ENCODE measurements around the gene NTPCR. TPM values are rescaled to one million over a fixed set of nuclear protein-coding genes. Genes with fewer than 3 reads are reported as not detected.
A peak's percentile ranks its signal among the peaks of the same experiment; 100 is the strongest.
"Not testable (repeated sequence)": the region's sequence is repeated elsewhere in the genome, so short reads cannot be mapped to it uniquely, and the experiment has no call there.

The NTPCR gene
- total RNA-seq, 4 donors from 2014 or later = 24.6 to 37.1 (median 28.4) TPM

- no peaks in the 10 kb centered on the region for H3K4me1 ChIP-seq
- no peak for ATAC-seq
- no peak overlapping the region for H3K4me3 ChIP-seq
- no peak for TF ChIP-seq POLR2AphosphoS5 (IDR thresholded peaks at IDR 0.05)
- TF ChIP-seq EP300 (IDR thresholded peaks at IDR 0.05) = no peak
- no peak for TF ChIP-seq POLR2A (IDR thresholded peaks at IDR 0.05)
- no peak for TF ChIP-seq CTCF (IDR thresholded peaks at IDR 0.05)
- no peaks in the 10 kb centered on the region for H3K36me3 ChIP-seq
- WGBS, 2 donors (ENCODE audit: low coverage in 1 of 2) = 69 to 100% methylated on average over 2 to 4 of the region's 4 CpGs
- no peaks in the 10 kb centered on the region for H3K27me3 ChIP-seq
- no peak overlapping the region for H3K27ac ChIP-seq
- no peaks in the 10 kb centered on the region for H3K9me3 ChIP-seq
These were observed 40.7 kb upstream of the NTPCR start for GRCh38 chr1:232909752-232910151.

GRCh38 chr1:232911027-232911599 is 39.3 kb upstream of the NTPCR start:
- no peak for TF ChIP-seq EP300 (IDR thresholded peaks at IDR 0.05)
- TF ChIP-seq CTCF (IDR thresholded peaks at IDR 0.05) = no peak
- no peak for TF ChIP-seq POLR2AphosphoS5 (IDR thresholded peaks at IDR 0.05)
- no peak for TF ChIP-seq POLR2A (IDR thresholded peaks at IDR 0.05)
- Histone ChIP-seq H3K4me1 (no peaks in the 10 kb centered on the region), H3K27ac (no peak overlapping the region), H3K36me3 (no peaks in the 10 kb centered on the region), H3K4me3 (no peak overlapping the region), H3K9me3 (no peaks in the 10 kb centered on the region), H3K27me3 (no peaks in the 10 kb centered on the region)
- WGBS, 2 donors (ENCODE audit: low coverage in 1 of 2) = 80 to 88% methylated on average over 3 to 5 of the region's 5 CpGs
- ATAC-seq = no peak

GRCh38 chr1:232912845-232913580 is 37.4 kb upstream of the NTPCR start:
- no peaks in the 10 kb centered on the region for H3K27me3 ChIP-seq
- 83% methylated on average over 3 of the region's 3 CpGs; no CpG with 5 or more reads in 1 of the 2 donors for WGBS, 2 donors (ENCODE audit: low coverage in 1 of 2)
- no peaks in the 10 kb centered on the region for H3K36me3 ChIP-seq
- ATAC-seq = peak; percentile 41
- no peak overlapping the region for H3K4me3 ChIP-seq
- H3K27ac ChIP-seq = peak overlapping the region in 1 of 4 donors; percentile 29
- TF ChIP-seq POLR2A (IDR thresholded peaks at IDR 0.05) = no peak
- no peak for TF ChIP-seq CTCF (IDR thresholded peaks at IDR 0.05)
- TF ChIP-seq POLR2AphosphoS5 (IDR thresholded peaks at IDR 0.05) = no peak
- TF ChIP-seq EP300 (IDR thresholded peaks at IDR 0.05) = no peak
- no peaks in the 10 kb centered on the region for H3K9me3 ChIP-seq
- no peaks in the 10 kb centered on the region for H3K4me1 ChIP-seq

DNA sequence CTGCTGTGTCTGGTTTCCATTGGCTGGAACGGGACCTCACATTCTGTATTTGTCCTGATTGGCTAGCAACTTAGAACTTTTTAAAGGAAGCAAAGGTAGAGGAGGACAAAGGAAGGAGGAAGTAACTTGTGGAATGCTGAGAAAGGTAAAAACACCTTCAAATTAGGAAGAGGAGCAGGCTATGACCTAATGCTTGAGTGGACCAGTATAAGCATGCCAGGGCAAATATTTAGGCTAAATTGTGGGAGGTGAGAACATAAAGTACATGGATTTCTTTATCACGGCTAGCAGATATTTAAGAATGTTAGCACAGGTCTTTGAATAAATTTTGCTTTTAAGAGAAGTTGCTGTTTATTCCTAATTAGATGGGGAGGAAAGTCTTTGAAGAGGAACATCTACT is 36.1 kb upstream of the NTPCR start:
- not testable (repeated sequence) for H3K27me3 ChIP-seq, H3K9me3 ChIP-seq, H3K4me1 ChIP-seq, H3K4me3 ChIP-seq, H3K36me3 ChIP-seq, ATAC-seq, H3K27ac ChIP-seq
- 89 to 90% methylated on average over 1 to 2 of the region's 2 CpGs for WGBS, 2 donors (ENCODE audit: low coverage in 1 of 2)

GRCh38 chr1:232915212-232915611 is 35.2 kb upstream of the NTPCR start:
- Histone ChIP-seq H3K4me1 (no peaks in the 10 kb centered on the region), H3K9me3 (no peaks in the 10 kb centered on the region), H3K27me3 (no peaks in the 10 kb centered on the region), H3K4me3 (no peak overlapping the region), H3K27ac (no peak overlapping the region), H3K36me3 (no peaks in the 10 kb centered on the region)
- ATAC-seq = no peak
- TF ChIP-seq CTCF (IDR thresholded peaks at IDR 0.05) (no peak), POLR2A (IDR thresholded peaks at IDR 0.05) (no peak), EP300 (IDR thresholded peaks at IDR 0.05) (no peak), POLR2AphosphoS5 (IDR thresholded peaks at IDR 0.05) (no peak)
- WGBS, 2 donors (ENCODE audit: low coverage in 1 of 2) = 80 to 89% methylated on average over 4 of the region's 4 CpGs

Measured in gastroesophageal sphincter (tissue), 4 donors.